Activated T-helper 2 cell treated with anti-CD3 and anti-CD28 coated beads, Interferon-gamma antibody, Interleukin-2, Interleukin-4, amounts not matched to agents 10 μg/mL and 5 μg/mL and 100 μg/mL, durations not matched to agents 14 hours and 24 hours and 36 hours (primary cell): Measurements from ENCODE around the gene ST6GALNAC3. TPM values are rescaled to one million over a fixed set of nuclear protein-coding genes. Genes with fewer than 3 reads are reported as not detected.

Experiments used
- DNase-seq: peaks from one replicate; pipeline ENCODE4 v3.0.0; 2021; ENCODE audit warnings: low spot score
- H3K27ac Mint-ChIP-seq: one replicate; pipeline ENCODE4 v1.8.0; 2021; ENCODE audit warnings: mixed read lengths
- H3K27me3 Mint-ChIP-seq: one replicate; pipeline ENCODE4 v1.8.0; 2021; ENCODE audit warnings: low read depth, mixed read lengths
- H3K36me3 Mint-ChIP-seq: one replicate; pipeline ENCODE4 v1.8.0; 2021; ENCODE audit warnings: low read depth, mixed read lengths
- H3K4me1 Mint-ChIP-seq: one replicate; pipeline ENCODE4 v1.8.0; 2021; ENCODE audit warnings: low read depth, mixed read lengths
- H3K4me3 Mint-ChIP-seq: one replicate; pipeline ENCODE4 v1.8.0; 2021; ENCODE audit warnings: low read depth, mild to moderate bottlenecking, moderate library complexity, mixed read lengths
- H3K9me3 Mint-ChIP-seq: one replicate; pipeline ENCODE4 v1.8.0; 2021; ENCODE audit warnings: mixed read lengths
- intact Hi-C: fragments of 100-400 bp; cut with micrococcal nuclease; formaldehyde crosslinking; loops from one replicate; pipeline ENCODE4 v1.15.1; 2023
- total RNA-seq: library from RNA; stranded (reverse); gene quantifications from 2 replicates; pipeline ENCODE4 v1.2.3, GENCODE V29; 2022

ST6GALNAC3 gene
- total RNA-seq: 0.53 TPM in 1 of 2 replicates, not detected in the other

GRCh38 chr1:76074321-76075187 lies at the start of gene ST6GALNAC3:
Gene ST6GALNAC3 (plus strand): TSS chr1:76074746.
- Mint-ChIP-seq H3K27ac (no peak within 1 kb of the TSS), H3K36me3 (no peaks in the 10 kb centered on the region), H3K9me3 (no peaks in the 10 kb centered on the region), H3K27me3 (peaks cover 44% of the 10 kb centered on the region), H3K4me3 (peak within 1 kb of the TSS; percentile 81), H3K4me1 (peaks cover 14% of the 10 kb centered on the region)
- intact Hi-C loops: loop anchor here (2.0 kb wide), 1 partner anchor 50 kb away; no protein-coding TSS in a partner anchor
- DNase-seq: peak; percentile 68

GRCh38 chr1:76027341-76027740 lies 47.2 kb upstream of the ST6GALNAC3 start:
- no peak for DNase-seq
- intact Hi-C loops: loop anchor here (10.0 kb wide), 2 partner anchors 237 to 267 kb away; no protein-coding TSS in a partner anchor
- H3K9me3 Mint-ChIP-seq: no peaks in the 10 kb centered on the region
- peaks cover 60% of the 10 kb centered on the region for H3K27me3 Mint-ChIP-seq
- H3K27ac Mint-ChIP-seq: no peak overlapping the region
- H3K36me3 Mint-ChIP-seq: no peaks in the 10 kb centered on the region
- no peak overlapping the region for H3K4me3 Mint-ChIP-seq
- peaks cover 18% of the 10 kb centered on the region for H3K4me1 Mint-ChIP-seq

- H3K4me3 Mint-ChIP-seq: no peak overlapping the region
- peaks cover 72% of the 10 kb centered on the region for H3K27me3 Mint-ChIP-seq
- no peaks in the 10 kb centered on the region for H3K36me3 Mint-ChIP-seq
- H3K9me3 Mint-ChIP-seq: no peaks in the 10 kb centered on the region
- intact Hi-C loops: loop anchor here (10.0 kb wide), 2 partner anchors 235 to 265 kb away; no protein-coding TSS in a partner anchor
- peaks cover 6% of the 10 kb centered on the region for H3K4me1 Mint-ChIP-seq
- no peak overlapping the region for H3K27ac Mint-ChIP-seq
- no peak for DNase-seq
These were observed 45.2 kb upstream of the ST6GALNAC3 start for GRCh38 chr1:76029331-76029730.

DNA sequence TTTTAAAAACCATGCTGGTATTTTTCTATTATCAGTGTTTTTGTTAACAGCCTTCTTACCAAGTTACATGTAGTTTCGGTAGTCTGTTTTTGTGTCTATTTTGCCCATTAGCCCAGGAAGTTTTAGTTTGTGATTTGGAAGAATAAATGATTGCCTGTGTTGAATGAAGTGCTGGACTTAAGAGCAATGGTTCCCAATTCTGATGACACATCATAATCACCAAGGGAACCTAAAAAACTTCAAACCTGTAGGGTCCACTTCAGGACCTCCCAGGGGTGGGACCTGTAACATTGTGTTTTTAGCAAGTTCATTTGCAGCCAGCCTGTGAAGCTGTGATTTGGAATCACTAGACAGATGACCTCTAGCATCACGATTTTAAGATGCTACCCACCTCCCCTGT lies 43.0 kb upstream of the ST6GALNAC3 start:
- no peaks in the 10 kb centered on the region for H3K36me3 Mint-ChIP-seq
- H3K27me3 Mint-ChIP-seq: peaks cover 76% of the 10 kb centered on the region
- no peak overlapping the region for H3K4me3 Mint-ChIP-seq
- no peak for DNase-seq
- H3K9me3 Mint-ChIP-seq: no peaks in the 10 kb centered on the region
- no peak overlapping the region for H3K27ac Mint-ChIP-seq
- H3K4me1 Mint-ChIP-seq: no peaks in the 10 kb centered on the region
- intact Hi-C loops: no loop called here

DNA sequence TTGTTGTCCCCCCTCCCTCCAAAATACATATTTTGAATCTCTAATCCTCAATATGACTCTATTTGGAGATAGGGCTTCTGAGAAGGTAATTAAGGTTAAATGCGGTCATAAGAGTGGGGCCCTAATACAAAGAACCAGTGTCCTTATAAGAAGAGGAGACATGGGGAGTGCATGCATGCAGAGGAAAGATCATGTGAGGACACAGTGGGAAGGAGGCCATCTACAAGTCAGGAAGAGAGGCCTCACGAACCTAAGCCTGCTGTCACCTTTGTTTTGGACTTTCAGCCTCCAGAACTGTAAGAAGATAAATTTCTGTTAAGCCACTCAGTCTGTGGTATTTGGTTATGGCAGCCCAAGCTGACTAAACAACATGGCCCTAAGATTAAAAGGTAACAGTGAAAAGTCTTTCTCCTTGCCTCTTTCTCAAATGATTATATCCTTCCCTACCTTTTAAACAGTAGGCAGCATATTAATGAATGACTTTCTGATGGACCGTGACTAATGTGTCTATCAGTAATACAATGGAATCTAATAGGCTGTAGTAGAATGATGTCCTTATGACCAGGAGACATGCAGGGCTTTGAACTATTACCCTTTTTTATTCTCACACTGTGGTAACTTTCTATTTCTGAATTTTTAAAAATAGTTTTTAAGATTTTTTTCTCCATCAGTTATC lies 40.6 kb upstream of the ST6GALNAC3 start:
- no peak overlapping the region for H3K27ac Mint-ChIP-seq
- no peaks in the 10 kb centered on the region for H3K4me1 Mint-ChIP-seq
- H3K27me3 Mint-ChIP-seq: peaks cover 65% of the 10 kb centered on the region
- no peak for DNase-seq
- intact Hi-C loops: no loop called here
- no peak overlapping the region for H3K4me3 Mint-ChIP-seq
- no peaks in the 10 kb centered on the region for H3K36me3 Mint-ChIP-seq
- H3K9me3 Mint-ChIP-seq: no peaks in the 10 kb centered on the region

GRCh38 chr1:76035053-76035452 lies 39.5 kb upstream of the ST6GALNAC3 start:
- intact Hi-C loops: no loop called here
- Mint-ChIP-seq H3K36me3 (no peaks in the 10 kb centered on the region), H3K4me1 (no peaks in the 10 kb centered on the region), H3K4me3 (no peak overlapping the region), H3K27ac (no peak overlapping the region), H3K9me3 (no peaks in the 10 kb centered on the region), H3K27me3 (peaks cover 66% of the 10 kb centered on the region)
- DNase-seq: no peak

DNA sequence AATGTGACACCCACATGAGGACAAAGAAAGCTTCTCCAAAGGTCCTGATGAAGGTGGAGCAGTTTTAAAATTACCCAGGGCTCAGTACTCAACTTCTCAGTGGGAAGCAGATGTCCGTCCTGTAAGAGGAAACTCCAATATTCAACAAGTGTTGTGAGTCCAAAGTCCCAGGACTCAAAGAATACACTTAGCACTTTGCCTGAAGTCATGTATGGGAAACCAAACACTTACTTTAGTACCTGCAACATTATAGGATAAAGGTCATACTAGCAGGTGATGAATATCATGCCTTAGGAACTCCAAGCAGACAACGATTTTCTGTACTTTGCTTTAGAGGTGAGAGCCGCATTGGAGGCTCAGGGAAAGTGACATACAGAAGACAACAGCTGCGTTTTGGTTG lies 37.2 kb upstream of the ST6GALNAC3 start:
- H3K27me3 Mint-ChIP-seq: peaks cover 47% of the 10 kb centered on the region
- intact Hi-C loops: no loop called here

GRCh38 chr1:76038287-76039004 lies 36.1 kb upstream of the ST6GALNAC3 start:
- Mint-ChIP-seq H3K4me1 (no peaks in the 10 kb centered on the region), H3K36me3 (no peaks in the 10 kb centered on the region), H3K4me3 (no peak overlapping the region), H3K9me3 (no peaks in the 10 kb centered on the region), H3K27ac (no peak overlapping the region), H3K27me3 (peaks cover 39% of the 10 kb centered on the region)
- intact Hi-C loops: no loop called here
- DNase-seq: no peak

More for the DNA sequence above, 37.2 kb upstream of the ST6GALNAC3 start:
- Mint-ChIP-seq H3K4me3 (no peak overlapping the region), H3K4me1 (no peaks in the 10 kb centered on the region), H3K27ac (no peak overlapping the region), H3K9me3 (no peaks in the 10 kb centered on the region), H3K36me3 (no peaks in the 10 kb centered on the region)
- DNase-seq: no peak

DNA sequence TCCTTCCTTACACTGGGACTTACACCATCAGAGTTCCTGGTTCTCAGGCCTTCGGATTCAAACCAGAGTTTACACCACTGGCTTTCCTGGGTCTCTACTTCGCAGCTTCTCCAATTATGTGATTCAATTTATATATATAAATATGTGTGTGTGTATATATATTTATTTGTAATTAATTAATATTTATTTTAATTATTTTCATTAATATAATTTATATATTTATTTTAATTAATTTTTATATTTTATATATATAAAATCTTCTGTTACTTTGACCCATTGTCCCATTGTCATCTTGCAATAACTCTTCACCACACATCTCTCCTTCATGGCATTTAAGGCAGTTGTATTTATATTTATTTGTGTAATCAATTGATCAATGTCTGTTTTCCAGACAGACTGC lies 28.4 kb upstream of the ST6GALNAC3 start:
- intact Hi-C loops: no loop called here
- Mint-ChIP-seq H3K36me3 (no peaks in the 10 kb centered on the region), H3K9me3 (no peaks in the 10 kb centered on the region), H3K27ac (no peak overlapping the region), H3K4me1 (no peaks in the 10 kb centered on the region), H3K4me3 (no peak overlapping the region), H3K27me3 (peaks cover 36% of the 10 kb centered on the region)
- DNase-seq: no peak

- peaks cover 41% of the 10 kb centered on the region for H3K27me3 Mint-ChIP-seq
- no peak for DNase-seq
- no peaks in the 10 kb centered on the region for H3K9me3 Mint-ChIP-seq
- peaks cover 7% of the 10 kb centered on the region for H3K4me1 Mint-ChIP-seq
- intact Hi-C loops: no loop called here
- H3K27ac Mint-ChIP-seq: no peak overlapping the region
- H3K36me3 Mint-ChIP-seq: no peaks in the 10 kb centered on the region
- no peak overlapping the region for H3K4me3 Mint-ChIP-seq
These were observed 26.3 kb upstream of the ST6GALNAC3 start for GRCh38 chr1:76048219-76048618.

DNA sequence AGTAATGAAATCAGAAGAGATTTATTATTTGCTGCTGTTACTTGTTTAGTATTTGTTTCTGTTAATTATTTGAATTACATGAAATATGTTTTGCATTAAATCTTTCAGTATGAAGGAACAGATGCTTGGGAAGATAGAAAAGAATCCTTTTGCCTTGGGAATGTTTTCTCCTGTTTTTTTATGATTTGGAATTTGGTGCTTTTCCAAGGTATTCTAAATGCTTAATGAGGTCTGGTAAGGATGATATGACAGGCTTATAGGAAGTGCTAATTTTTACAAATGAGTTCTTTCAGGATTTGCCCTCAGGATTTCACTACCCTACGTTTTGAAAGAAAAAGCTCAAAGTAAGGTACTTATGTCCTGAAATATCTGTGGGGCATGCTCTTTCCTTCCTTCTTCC lies 25.6 kb upstream of the ST6GALNAC3 start:
- Mint-ChIP-seq H3K4me3 (no peak overlapping the region), H3K9me3 (no peaks in the 10 kb centered on the region), H3K27ac (no peak overlapping the region), H3K4me1 (peaks cover 8% of the 10 kb centered on the region), H3K27me3 (peaks cover 36% of the 10 kb centered on the region), H3K36me3 (no peaks in the 10 kb centered on the region)
- no peak for DNase-seq
- intact Hi-C loops: no loop called here

DNA sequence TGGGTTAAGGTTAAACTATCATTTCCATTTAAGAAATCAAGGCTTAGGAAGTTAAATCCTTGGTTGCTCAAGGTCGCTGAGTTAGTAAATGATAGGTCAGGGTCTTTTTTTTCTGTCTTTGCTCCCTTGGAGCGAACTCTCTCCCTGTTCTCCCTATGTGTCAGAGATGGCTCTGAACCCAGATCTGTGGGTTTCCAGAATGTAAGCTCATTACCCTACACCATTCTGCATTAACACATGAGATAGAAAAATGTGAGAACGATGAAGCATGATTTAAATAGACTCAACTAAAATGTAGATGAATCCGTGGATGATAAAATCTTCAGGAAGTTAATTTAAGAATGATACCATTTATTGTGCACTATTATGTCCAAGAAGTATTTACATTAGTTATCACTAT lies 25.0 kb upstream of the ST6GALNAC3 start:
- no peak overlapping the region for H3K27ac Mint-ChIP-seq
- no peak for DNase-seq
- intact Hi-C loops: no loop called here
- no peaks in the 10 kb centered on the region for H3K9me3 Mint-ChIP-seq
- peaks cover 12% of the 10 kb centered on the region for H3K4me1 Mint-ChIP-seq
- H3K27me3 Mint-ChIP-seq: peaks cover 36% of the 10 kb centered on the region
- H3K36me3 Mint-ChIP-seq: no peaks in the 10 kb centered on the region
- H3K4me3 Mint-ChIP-seq: no peak overlapping the region
